ENCODE measurements around the gene RNF148.

The RNF148 gene

DNA sequence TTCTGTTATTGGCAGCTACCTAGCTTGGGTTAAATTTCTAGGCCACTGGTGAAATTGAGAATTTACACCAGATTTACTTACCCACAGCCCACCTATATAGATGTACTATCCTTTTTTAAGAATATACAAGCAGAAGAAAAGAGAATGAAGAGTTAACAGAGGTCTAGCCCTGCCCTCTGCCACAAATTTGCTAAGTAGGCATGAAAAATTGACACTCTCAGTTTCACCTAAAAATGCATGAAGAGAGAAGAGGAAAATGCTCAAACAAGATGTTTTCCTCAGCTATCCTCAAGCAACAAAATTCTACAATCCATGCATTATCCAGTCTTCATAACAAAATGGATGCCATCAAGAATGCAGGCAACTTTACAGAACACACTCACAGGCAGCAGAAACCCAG is 24.6 kb upstream of the RNF148 start:
- Histone ChIP-seq H3K36me3 (replicated peaks in 1 of 2; ENCODE audit: control insufficient read depth in 2 of 2, insufficient read depth in 2 of 2, low read length in 2 of 2) (no peaks in the 10 kb centered on the region), H2BK120ac (ENCODE audit: low read depth, low read length) (no peak overlapping the region), H3K9me3 (replicated peaks in 1 of 2; ENCODE audit: control insufficient read depth in 2 of 2, insufficient read depth in 1 of 2, low read depth in 1 of 2, low read length in 2 of 2) (no peaks in the 10 kb centered on the region), H3K23ac (ENCODE audit: low read depth, low read length, poor library complexity) (no peak overlapping the region), H3K9ac (ENCODE audit: low read depth, low read length, poor library complexity) (no peak overlapping the region), H3K4me1 (ENCODE audit: control insufficient read depth in 2 of 2, insufficient read depth in 1 of 2, low read depth in 1 of 2, low read length in 2 of 2) (no peaks in the 10 kb centered on the region), H4K8ac (ENCODE audit: low read depth, low read length) (no peak overlapping the region), H3K18ac (ENCODE audit: low read length) (no peak overlapping the region), H2AK5ac (ENCODE audit: low read depth, low read length) (no peak overlapping the region), H2BK12ac (ENCODE audit: low read length) (no peak overlapping the region), H2BK15ac (ENCODE audit: low read length) (no peak overlapping the region), H2BK5ac (ENCODE audit: low read length) (no peak overlapping the region), H3K79me1 (ENCODE audit: low read depth, low read length) (no peaks in the 10 kb centered on the region), H3K4me3 (ENCODE audit: low read length in 2 of 2) (no peak overlapping the region), H3K27me3 (ENCODE audit: control insufficient read depth in 3 of 3, insufficient read depth in 3 of 3, low read depth in 1 of 3, low read length in 3 of 3) (no peaks in the 10 kb centered on the region), H3K4me2 (ENCODE audit: insufficient read depth, low read length, poor library complexity, severe bottlenecking) (no peak overlapping the region), H3K27ac (replicated peaks; ENCODE audit: low read length) (no peak overlapping the region), H3K4ac (ENCODE audit: low read length) (no peak overlapping the region), H4K91ac (ENCODE audit: low read depth, low read length, poor library complexity) (no peak overlapping the region), H3K14ac (ENCODE audit: low read length) (no peak overlapping the region), H2AFZ (ENCODE audit: low read length) (no peak overlapping the region)
- DNase-seq (ENCODE audit: low spot score) = no peak

DNA sequence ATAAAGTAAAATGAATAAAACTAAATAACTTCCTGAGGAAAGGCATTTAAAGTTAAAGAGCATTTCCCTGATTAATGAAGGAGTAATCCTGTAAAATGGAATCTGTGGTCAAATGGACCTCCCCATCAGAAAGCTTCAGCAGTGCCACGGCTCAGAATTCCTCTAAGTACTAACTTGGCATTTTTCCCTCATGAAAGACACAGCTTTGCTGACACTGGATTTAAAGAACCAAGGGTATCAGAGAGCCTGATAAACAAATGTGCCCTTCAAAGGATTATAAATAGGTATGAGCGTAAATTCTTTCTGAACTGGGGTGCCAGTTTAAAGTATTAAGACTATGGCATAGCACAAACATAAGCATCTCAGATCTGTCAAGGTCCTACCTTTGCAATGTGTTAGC is 24.2 kb upstream of the RNF148 start:
- WGBS, 2 donors (ENCODE audit: extremely low coverage in 2 of 2, insufficient read length in 2 of 2, insufficient replicate concordance in 1 of 2) = no CpG with 5 or more reads among the region's 2 CpGs
- no peak overlapping the region for H3K18ac ChIP-seq (ENCODE audit: low read length)

DNA sequence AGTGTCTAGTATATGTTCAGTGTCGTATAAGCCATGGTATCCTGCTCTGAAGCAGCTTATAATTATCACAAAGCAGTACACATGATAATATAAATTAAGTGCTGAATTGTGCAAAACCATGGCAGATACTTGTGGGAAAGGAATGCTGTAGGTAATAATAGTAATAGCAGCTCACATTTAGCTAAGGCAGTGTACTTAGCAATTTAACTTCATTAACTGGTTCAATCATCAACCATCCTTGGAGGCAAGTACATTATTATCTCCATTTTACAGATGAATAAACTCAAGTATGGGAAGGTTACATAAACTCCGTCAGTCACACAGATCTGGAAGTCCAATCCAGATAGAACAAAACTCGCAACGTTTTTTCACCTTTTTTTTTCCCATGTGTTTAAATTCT is 21.6 kb upstream of the RNF148 start:
- WGBS, 2 donors (ENCODE audit: extremely low coverage in 2 of 2, insufficient read length in 2 of 2, insufficient replicate concordance in 1 of 2) = no CpG with 5 or more reads among the region's 4 CpGs
- Histone ChIP-seq H2BK5ac (ENCODE audit: low read length) (no peak overlapping the region), H2BK120ac (ENCODE audit: low read depth, low read length) (no peak overlapping the region), H3K18ac (ENCODE audit: low read length) (no peak overlapping the region), H3K36me3 (replicated peaks in 1 of 2; ENCODE audit: control insufficient read depth in 2 of 2, insufficient read depth in 2 of 2, low read length in 2 of 2) (no peaks in the 10 kb centered on the region), H3K9me3 (replicated peaks in 1 of 2; ENCODE audit: control insufficient read depth in 2 of 2, insufficient read depth in 1 of 2, low read depth in 1 of 2, low read length in 2 of 2) (no peaks in the 10 kb centered on the region), H3K4me1 (ENCODE audit: control insufficient read depth in 2 of 2, insufficient read depth in 1 of 2, low read depth in 1 of 2, low read length in 2 of 2) (no peaks in the 10 kb centered on the region), H2BK15ac (ENCODE audit: low read length) (no peak overlapping the region), H4K91ac (ENCODE audit: low read depth, low read length, poor library complexity) (no peak overlapping the region), H3K4me2 (ENCODE audit: insufficient read depth, low read length, poor library complexity, severe bottlenecking) (no peak overlapping the region), H3K27ac (replicated peaks; ENCODE audit: low read length) (no peak overlapping the region), H2AK5ac (ENCODE audit: low read depth, low read length) (no peak overlapping the region), H3K27me3 (ENCODE audit: control insufficient read depth in 3 of 3, insufficient read depth in 3 of 3, low read depth in 1 of 3, low read length in 3 of 3) (no peaks in the 10 kb centered on the region), H3K23ac (ENCODE audit: low read depth, low read length, poor library complexity) (no peak overlapping the region), H3K4ac (ENCODE audit: low read length) (no peak overlapping the region), H2AFZ (ENCODE audit: low read length) (no peak overlapping the region), H2BK12ac (ENCODE audit: low read length) (no peak overlapping the region), H3K79me1 (ENCODE audit: low read depth, low read length) (no peaks in the 10 kb centered on the region), H3K4me3 (ENCODE audit: low read length in 2 of 2) (no peak overlapping the region), H3K9ac (ENCODE audit: low read depth, low read length, poor library complexity) (no peak overlapping the region), H4K8ac (ENCODE audit: low read depth, low read length) (no peak overlapping the region), H3K14ac (ENCODE audit: low read length) (no peak overlapping the region)
- no peak for DNase-seq (ENCODE audit: low spot score)

More for the DNA sequence above, 24.2 kb upstream of the RNF148 start:
- Histone ChIP-seq H2BK5ac (ENCODE audit: low read length) (no peak overlapping the region), H3K9me3 (replicated peaks in 1 of 2; ENCODE audit: control insufficient read depth in 2 of 2, insufficient read depth in 1 of 2, low read depth in 1 of 2, low read length in 2 of 2) (no peaks in the 10 kb centered on the region), H3K27ac (replicated peaks; ENCODE audit: low read length) (no peak overlapping the region), H3K9ac (ENCODE audit: low read depth, low read length, poor library complexity) (no peak overlapping the region), H3K4me3 (ENCODE audit: low read length in 2 of 2) (no peak overlapping the region), H3K23ac (ENCODE audit: low read depth, low read length, poor library complexity) (no peak overlapping the region), H2AK5ac (ENCODE audit: low read depth, low read length) (no peak overlapping the region), H2BK12ac (ENCODE audit: low read length) (no peak overlapping the region), H3K79me1 (ENCODE audit: low read depth, low read length) (no peaks in the 10 kb centered on the region), H4K8ac (ENCODE audit: low read depth, low read length) (no peak overlapping the region), H3K27me3 (ENCODE audit: control insufficient read depth in 3 of 3, insufficient read depth in 3 of 3, low read depth in 1 of 3, low read length in 3 of 3) (no peaks in the 10 kb centered on the region), H3K4ac (ENCODE audit: low read length) (no peak overlapping the region), H3K14ac (ENCODE audit: low read length) (no peak overlapping the region), H2BK120ac (ENCODE audit: low read depth, low read length) (no peak overlapping the region), H4K91ac (ENCODE audit: low read depth, low read length, poor library complexity) (no peak overlapping the region), H3K4me1 (ENCODE audit: control insufficient read depth in 2 of 2, insufficient read depth in 1 of 2, low read depth in 1 of 2, low read length in 2 of 2) (no peaks in the 10 kb centered on the region), H2BK15ac (ENCODE audit: low read length) (no peak overlapping the region), H3K4me2 (ENCODE audit: insufficient read depth, low read length, poor library complexity, severe bottlenecking) (no peak overlapping the region), H3K36me3 (replicated peaks in 1 of 2; ENCODE audit: control insufficient read depth in 2 of 2, insufficient read depth in 2 of 2, low read length in 2 of 2) (no peaks in the 10 kb centered on the region), H2AFZ (ENCODE audit: low read length) (no peak overlapping the region)
- DNase-seq (ENCODE audit: low spot score) = no peak

DNA sequence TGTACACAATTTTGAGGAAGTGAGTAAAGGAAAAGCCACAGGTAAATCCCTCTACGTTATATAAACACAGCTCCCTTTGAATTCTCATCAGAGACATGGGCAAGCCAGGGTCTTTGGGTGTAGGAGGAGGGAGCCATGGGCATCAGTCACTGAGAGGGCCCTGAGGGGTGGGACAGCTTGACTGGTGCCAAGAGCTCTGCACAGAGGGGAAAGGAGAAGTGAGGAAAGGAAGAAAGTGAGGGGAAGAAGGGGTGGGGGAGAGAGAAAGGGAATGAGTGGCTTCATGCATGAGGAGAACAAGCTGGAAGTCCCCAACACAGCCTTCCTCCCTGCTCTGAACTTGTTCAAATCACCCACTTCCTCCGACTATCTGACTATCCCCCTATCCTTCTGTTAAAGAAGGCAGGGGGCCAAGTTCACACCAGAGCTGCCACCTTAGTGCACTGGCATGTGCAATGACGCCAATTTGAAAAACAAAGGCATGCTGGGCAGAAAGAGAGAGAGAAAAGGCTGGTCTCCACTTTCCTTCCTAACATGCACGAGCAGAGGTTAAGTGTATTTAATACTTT is 16.4 kb upstream of the RNF148 start:
- H2BK12ac ChIP-seq (ENCODE audit: low read length) = no peak overlapping the region
- H2BK5ac ChIP-seq (ENCODE audit: low read length) = no peak overlapping the region
- no peak overlapping the region for H4K8ac ChIP-seq (ENCODE audit: low read depth, low read length)
- no peak overlapping the region for H2AK5ac ChIP-seq (ENCODE audit: low read depth, low read length)
- no peak overlapping the region for H3K27ac ChIP-seq (replicated peaks; ENCODE audit: low read length)
- H3K14ac ChIP-seq (ENCODE audit: low read length) = no peak overlapping the region
- no peak overlapping the region for H2AFZ ChIP-seq (ENCODE audit: low read length)
- no peak overlapping the region for H2BK120ac ChIP-seq (ENCODE audit: low read depth, low read length)
- peaks cover 0 to 3% of the 10 kb centered on the region in 2 donors for H3K4me1 ChIP-seq (ENCODE audit: control insufficient read depth in 2 of 2, insufficient read depth in 1 of 2, low read depth in 1 of 2, low read length in 2 of 2)
- no peak overlapping the region for H3K18ac ChIP-seq (ENCODE audit: low read length)
- no peak overlapping the region for H3K4me2 ChIP-seq (ENCODE audit: insufficient read depth, low read length, poor library complexity, severe bottlenecking)
- no peak overlapping the region for H3K4ac ChIP-seq (ENCODE audit: low read length)
- no peaks in the 10 kb centered on the region for H3K36me3 ChIP-seq (replicated peaks in 1 of 2; ENCODE audit: control insufficient read depth in 2 of 2, insufficient read depth in 2 of 2, low read length in 2 of 2)
- no CpG with 5 or more reads among the region's 4 CpGs for whole genome bisulfite sequencing, 2 donors (ENCODE audit: extremely low coverage in 2 of 2, insufficient read length in 2 of 2, insufficient replicate concordance in 1 of 2)
- H3K9ac ChIP-seq (ENCODE audit: low read depth, low read length, poor library complexity) = no peak overlapping the region
- H3K79me1 ChIP-seq (ENCODE audit: low read depth, low read length) = no peaks in the 10 kb centered on the region
- no peak overlapping the region for H3K23ac ChIP-seq (ENCODE audit: low read depth, low read length, poor library complexity)
- H3K4me3 ChIP-seq (ENCODE audit: low read length in 2 of 2) = no peak overlapping the region
- no peaks in the 10 kb centered on the region for H3K27me3 ChIP-seq (ENCODE audit: control insufficient read depth in 3 of 3, insufficient read depth in 3 of 3, low read depth in 1 of 3, low read length in 3 of 3)
- H3K9me3 ChIP-seq (replicated peaks in 1 of 2; ENCODE audit: control insufficient read depth in 2 of 2, insufficient read depth in 1 of 2, low read depth in 1 of 2, low read length in 2 of 2) = no peaks in the 10 kb centered on the region
- no peak for DNase-seq (ENCODE audit: low spot score)
- no peak overlapping the region for H4K91ac ChIP-seq (ENCODE audit: low read depth, low read length, poor library complexity)
- no peak overlapping the region for H2BK15ac ChIP-seq (ENCODE audit: low read length)

Data from neuronal stem cell (in vitro differentiated cells).